B cell (primary cell): Measurements from ENCODE around the gene MEGF8. TPM values are rescaled to one million over a fixed set of nuclear protein-coding genes. Genes with fewer than 3 reads are reported as not detected.

Experiments used
- ATAC-seq: fragments of 200-7000 bp; cut with Tn5 transposase; one replicate; pipeline ENCODE4 v1.10.0; 2021; ENCODE audit warnings: low read depth, mild to moderate bottlenecking, moderate number of reproducible peaks, moderate library complexity
- CTCF ChIA-PET: fragments of 350-600 bp; sonication (Branson Sonifier 250); formaldehyde crosslinking; loops from one replicate; lab custom pipeline; 2021; ENCODE audit warnings: antibody characterized with exemption, inconsistent platforms; lab: Charles Lee
- POLR2A ChIA-PET: fragments of 350-600 bp; sonication (Branson Sonifier 250); formaldehyde crosslinking; loops from one replicate; lab custom pipeline; 2021; ENCODE audit warnings: antibody characterized with exemption; lab: Charles Lee
- DNase-seq: peaks from one replicate; pipeline ENCODE4 v3.0.0; 2013
- H2AFZ ChIP-seq: 2 replicates; pipeline ENCODE4 v1.6.1; 2012; ENCODE audit warnings: mild to moderate bottlenecking, low read depth, low read length; ENCODE audit not compliant: insufficient read depth, poor library complexity, severe bottlenecking
- H3K27ac ChIP-seq, 2 donors: 1 replicate in 1 of 2; 2 replicates in 1 of 2; pipeline ENCODE4 v1.5.1; 2012 to 2013; ENCODE audit warnings: low read length in 2 of 2, mild to moderate bottlenecking in 2 of 2, moderate library complexity in 1 of 2
- H3K27me3 ChIP-seq, 4 experiments: fragments of 200-600 bp in 1 of 4; sonication (generic) in 1 of 4; replicated peaks in 1 of 4; 1 replicate in 2 of 4; 2 replicates in 2 of 4; pipeline versions ENCODE4 v1.6.1 to v1.7.0; 2013 to 2016; ENCODE audit warnings: low read length in 3 of 4, mild to moderate bottlenecking in 2 of 4, mixed read lengths in 1 of 4, moderate library complexity in 1 of 4; ENCODE audit not compliant: insufficient read depth in 4 of 4, control insufficient read depth in 3 of 4; ENCODE audit errors: control extremely low read depth in 1 of 4
- H3K36me3 ChIP-seq, 2 experiments: replicated peaks in 1 of 2; 1 replicate in 1 of 2; 2 replicates in 1 of 2; pipeline versions ENCODE4 v1.6.1 to v1.7.1; 2013; ENCODE audit warnings: low read length in 1 of 2; ENCODE audit not compliant: insufficient read depth in 2 of 2, control insufficient read depth in 1 of 2; ENCODE audit errors: control extremely low read depth in 1 of 2, extremely low read depth in 1 of 2
- H3K4me1 ChIP-seq, 2 donors: fragments of 200-600 bp in 1 of 2; sonication (generic) in 1 of 2; 1 replicate in 1 of 2; 2 replicates in 1 of 2; pipeline versions ENCODE4 v1.5.1 to v1.6.1; 2013 to 2017; ENCODE audit warnings: low read length in 2 of 2; ENCODE audit not compliant: control insufficient read depth in 2 of 2, insufficient read depth in 2 of 2
- H3K4me2 ChIP-seq: replicated peaks from 2 replicates; pipeline ENCODE3; 2012; ENCODE audit warnings: mild to moderate bottlenecking, low read depth, low read length; ENCODE audit not compliant: poor library complexity, severe bottlenecking
- H3K4me3 ChIP-seq, 5 experiments: fragments of 200-600 bp in 1 of 5; sonication (generic) in 1 of 5; 1 replicate in 3 of 5; 2 replicates in 2 of 5; pipeline versions ENCODE4 v1.5.1 to v1.7.0; 2011 to 2016; ENCODE audit warnings: low read length in 4 of 5, mild to moderate bottlenecking in 4 of 5, low read depth in 2 of 5, control low read depth in 1 of 5, moderate library complexity in 1 of 5; ENCODE audit not compliant: insufficient read depth in 1 of 5; ENCODE audit errors: control extremely low read depth in 1 of 5, extremely low read depth in 1 of 5
- H3K79me2 ChIP-seq: fragments of 200-600 bp; sonication (generic); one replicate; pipeline ENCODE4 v1.6.0; 2016; ENCODE audit warnings: low read length; ENCODE audit not compliant: control insufficient read depth, insufficient read depth
- H3K9ac ChIP-seq: fragments of 200-600 bp; sonication (generic); 2 replicates; pipeline ENCODE4 v1.6.1; 2017; ENCODE audit warnings: mild to moderate bottlenecking, low read length, moderate library complexity
- H3K9me3 ChIP-seq, 3 donors: one replicate each; pipeline versions ENCODE4 v1.6.1 to v1.7.1; 2013; ENCODE audit warnings: low read length in 2 of 3; ENCODE audit not compliant: control insufficient read depth in 2 of 3, insufficient read depth in 1 of 3; ENCODE audit errors: control extremely low read depth in 1 of 3
- H4K20me1 ChIP-seq: 2 replicates; pipeline ENCODE4 v1.6.0; 2012; ENCODE audit warnings: mild to moderate bottlenecking, low read length; ENCODE audit not compliant: insufficient read depth, control insufficient read depth, poor library complexity, severe bottlenecking
- H3K27ac Mint-ChIP-seq: one replicate; pipeline ENCODE4 v1.8.0; 2021; ENCODE audit warnings: mixed read lengths
- H3K27me3 Mint-ChIP-seq: one replicate; pipeline ENCODE4 v1.8.0; 2021; ENCODE audit warnings: mixed read lengths
- H3K4me1 Mint-ChIP-seq: one replicate; pipeline ENCODE4 v1.8.0; 2021; ENCODE audit warnings: mixed read lengths
- H3K4me3 Mint-ChIP-seq: one replicate; pipeline ENCODE4 v1.8.0; 2021; ENCODE audit warnings: mixed read lengths
- H3K9me3 Mint-ChIP-seq: one replicate; pipeline ENCODE4 v1.8.0; 2022; ENCODE audit warnings: mixed read lengths; ENCODE audit not compliant: insufficient read depth
- CTCF ChIP-seq: fragments of 200-600 bp; IDR thresholded peaks from one replicate; pipeline ENCODE4 v1.8.0; 2022; ENCODE audit warnings: antibody characterized with exemption, mild to moderate bottlenecking
- EZH2 ChIP-seq: IDR thresholded peaks from 2 replicates; pipeline ENCODE4 v1.6.1; 2012; ENCODE audit warnings: borderline replicate concordance, low read depth, mild to moderate bottlenecking, moderate library complexity, low read length; ENCODE audit not compliant: insufficient read depth, poor library complexity, severe bottlenecking
- WGBS: methylation state at CpG from one replicate; pipeline ENCODE4 v1.1.5; 2013; ENCODE audit warnings: missing lambda C conversion rate; ENCODE audit not compliant: insufficient coverage; 5-methylcytosine and 5-hydroxymethylcytosine counted together
- intact Hi-C: fragments of 100-400 bp; cut with micrococcal nuclease; formaldehyde crosslinking; loops from one replicate; pipeline ENCODE4 v1.10.0; 2022
- polyA plus RNA-seq: library from polyadenylated mRNA; depleted of rRNA; stranded (reverse); fragments of >200 nt; gene quantifications from 2 replicates; pipeline ENCODE4 v1.2.3, GENCODE V29; 2012
- total RNA-seq, 2 donors: library from RNA; stranded (reverse); fragments of 120-200 nt in 1 of 2; gene quantifications; 1 replicate in 1 of 2; 2 replicates in 1 of 2; pipeline versions ENCODE4 v1.2.3 to v1.2.4, GENCODE V29; 2013 to 2022

The MEGF8 gene
- total and polyA plus RNA-seq, 2 donors (not counting 1 experiment from before 2014, with no cell fraction given), result 8.2 to 26.5 TPM

GRCh38 chr19:42301646-42302203, 23.7 kb upstream of the MEGF8 start, which contains the start of gene PRR19:
Gene PRR19, plus strand, starts transcription at chr19:42302132. Its CDS starts 7,453 bp downstream, at chr19:42309585.
- Histone ChIP-seq H3K27ac (peak within 1 kb of the TSS in 1 of 2 donors; percentile 3), H3K79me2 (no peaks in the 10 kb centered on the region), H3K4me2 (peak within 1 kb of the TSS; percentile 85), H3K4me1 (peaks cover 17 to 22% of the 10 kb centered on the region in 2 donors), H3K9ac (peak within 1 kb of the TSS; percentile 75), H3K4me3 (peak within 1 kb of the TSS; percentile 42 to 80 (median 66)), H3K27me3 (no peaks in the 10 kb centered on the region), H3K9me3 (no peaks in the 10 kb centered on the region), H2AFZ (peak within 1 kb of the TSS; percentile 81), H4K20me1 (no peaks in the 10 kb centered on the region), H3K36me3 (peaks cover 0 to 2% of the 10 kb centered on the region in 2 experiments)
- H3K4me3 Mint-ChIP-seq, result peak within 1 kb of the TSS; percentile 91
- TF ChIP-seq EZH2, result no peak
- TF ChIP-seq CTCF, result no peak
- 6% methylated on average over 20 of the region's 21 CpGs for WGBS
- ChIA-PET CTCF (interaction anchor here (0.5 to 1.4 kb wide), 8 partner anchors 13 to 231 kb away, joined by 3 to 4 read pairs (median 3); partner anchors contain the start of gene POU2F2), POLR2A (interaction anchor here (0.7 to 1.6 kb wide), 11 partner anchors 14 to 343 kb away, joined by 3 to 13 read pairs (median 4); partner anchors contain the start of genes GSK3A and RABAC1)
- DNase-seq (no peak), ATAC-seq (peak; percentile 3)
- H3K4me1 Mint-ChIP-seq, result peaks cover 25% of the 10 kb centered on the region
- H3K9me3 Mint-ChIP-seq, result no peaks in the 10 kb centered on the region
- H3K27ac Mint-ChIP-seq, result peak within 1 kb of the TSS; percentile 78
- H3K27me3 Mint-ChIP-seq, result no peaks in the 10 kb centered on the region
- intact Hi-C loops, result loop anchor here (1.0 kb wide), 6 partner anchors 18 to 122 kb away; partner anchors contain the start of genes MEGF8 and ZNF526

- peak overlapping the region; percentile 81 for H2AFZ ChIP-seq
These were observed 22.4 kb upstream of the MEGF8 start for GRCh38 chr19:42303101-42303464.

More at GRCh38 chr19:42303101-42303464, 22.4 kb upstream of the MEGF8 start:
- Histone ChIP-seq H3K4me3 (peak overlapping the region in 4 of 5 experiments; percentile 58 to 80 (median 70)), H3K9me3 (no peaks in the 10 kb centered on the region), H3K9ac (peak overlapping the region; percentile 75), H3K4me2 (peak overlapping the region; percentile 85), H3K79me2 (no peaks in the 10 kb centered on the region), H4K20me1 (no peaks in the 10 kb centered on the region), H3K36me3 (no peaks in the 10 kb centered on the region), H3K4me1 (peaks cover 17 to 22% of the 10 kb centered on the region in 2 donors), H3K27me3 (no peaks in the 10 kb centered on the region), H3K27ac (no peak overlapping the region)
- intact Hi-C loops, result no loop called here
- Mint-ChIP-seq H3K4me3 (peak overlapping the region; percentile 91), H3K9me3 (no peaks in the 10 kb centered on the region), H3K27me3 (no peaks in the 10 kb centered on the region), H3K27ac (peak overlapping the region; percentile 78), H3K4me1 (peaks cover 25% of the 10 kb centered on the region)
- CTCF ChIA-PET, result interaction anchor here (0.5 to 1.2 kb wide), 2 partner anchors 18 to 121 kb away, joined by 3 read pairs; no protein-coding TSS in a partner anchor
- TF ChIP-seq CTCF, result no peak
- TF ChIP-seq EZH2, result no peak
- POLR2A ChIA-PET, result interaction anchor here (1.3 kb wide), 1 partner anchor 12 kb away, joined by 3 read pairs; no protein-coding TSS in a partner anchor
- no peak for ATAC-seq
- 97% methylated on average over 3 of the region's 11 CpGs for WGBS
- no peak for DNase-seq
